BE2C (cell line): ENCODE data around the gene GLTP.

Experiments
- DNase-seq: peaks from one replicate; pipeline ENCODE4 v3.0.0-alpha.2; 2020
- H3K27me3 ChIP-seq: fragments of 250-450 bp; sonication (Bioruptor Pico); 2 replicates; pipeline ENCODE4 v1.5.1; 2020; ENCODE audit warnings: mild to moderate bottlenecking
- H3K36me3 ChIP-seq: fragments of 250-450 bp; sonication (Bioruptor Pico); 2 replicates; pipeline ENCODE4 v1.5.1; 2020; ENCODE audit warnings: mild to moderate bottlenecking
- H3K4me1 ChIP-seq: fragments of 250-450 bp; sonication (Bioruptor Pico); 2 replicates; pipeline ENCODE4 v1.5.1; 2020
- H3K4me3 ChIP-seq: 2 replicates; pipeline ENCODE4 v1.5.1; 2011; ENCODE audit warnings: low read depth, low read length
- H3K9me3 ChIP-seq: fragments of 250-450 bp; sonication (Bioruptor Pico); 2 replicates; pipeline ENCODE4 v1.5.1; 2020
- CTCF ChIP-seq: IDR thresholded peaks from 2 replicates; pipeline ENCODE4 v1.5.1; 2012; ENCODE audit warnings: mild to moderate bottlenecking, low read depth, low read length

Gene GLTP

GRCh38 chr12:109804820-109805761, 75.2 kb downstream of the GLTP start:
- Histone ChIP-seq H3K27me3 (no peaks in the 10 kb centered on the region), H3K36me3 (no peaks in the 10 kb centered on the region), H3K9me3 (no peaks in the 10 kb centered on the region), H3K4me1 (no peaks in the 10 kb centered on the region), H3K4me3 (no peak overlapping the region)
- DNase-seq: peak; percentile 64
- TF ChIP-seq CTCF: peak; percentile 98

GRCh38 chr12:109803678-109804077, 76.7 kb downstream of the GLTP start:
- no peak for DNase-seq
- no peaks in the 10 kb centered on the region for H3K4me1 ChIP-seq
- no peak overlapping the region for H3K4me3 ChIP-seq
- H3K36me3 ChIP-seq: no peaks in the 10 kb centered on the region
- no peaks in the 10 kb centered on the region for H3K9me3 ChIP-seq
- H3K27me3 ChIP-seq: no peaks in the 10 kb centered on the region
- TF ChIP-seq CTCF: no peak

- H3K9me3 ChIP-seq: no peaks in the 10 kb centered on the region
- TF ChIP-seq CTCF: no peak
- no peak overlapping the region for H3K4me3 ChIP-seq
- no peaks in the 10 kb centered on the region for H3K4me1 ChIP-seq
- H3K36me3 ChIP-seq: no peaks in the 10 kb centered on the region
- DNase-seq: no peak
- no peaks in the 10 kb centered on the region for H3K27me3 ChIP-seq
Observed at GRCh38 chr12:109802828-109803227, 77.5 kb downstream of the GLTP start.
